Occipital lobe (tissue), 2 donors: ENCODE measurements around the gene CEP85. TPM values are rescaled to one million over a fixed set of nuclear protein-coding genes. Genes with fewer than 3 reads are reported as not detected.
"Not testable (repeated sequence)": the region's sequence is repeated elsewhere in the genome, so short reads cannot be mapped to it uniquely, and the experiment has no call there.

ENCODE experiments used
- DNase-seq: peaks from one replicate; lab custom pipeline; 2025; lab: John Stamatoyannopoulos, UW
- total RNA-seq: library from RNA; depleted of rRNA; stranded (reverse); fragments of >200 nt; gene quantifications from one replicate; pipeline ENCODE4 v1.2.3, GENCODE V29; 2014

The CEP85 gene
- total RNA-seq, 1 donor from 2014 or later: 11.5 TPM

GRCh38 chr1:26307966-26308899, 74.2 kb downstream of the CEP85 start:
- not testable (repeated sequence) for DNase-seq

DNA sequence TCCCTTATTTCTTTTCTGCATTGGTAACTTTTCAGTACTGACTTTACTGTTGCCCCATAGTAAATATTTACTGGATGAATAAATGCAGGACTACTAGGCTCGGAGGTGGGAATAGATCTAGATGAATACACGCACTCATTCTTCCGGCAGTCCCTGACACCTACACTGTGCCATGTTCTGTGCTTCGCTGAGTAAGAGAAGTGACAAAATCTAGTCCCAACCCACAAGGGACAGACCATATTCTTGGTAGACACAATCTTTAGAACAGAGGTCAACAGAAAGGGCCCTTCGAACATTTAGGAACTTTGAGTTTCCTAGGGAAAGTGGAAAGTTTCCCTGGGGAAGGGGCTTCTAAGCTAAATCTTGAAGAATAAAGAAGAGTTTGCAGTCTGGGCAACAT, 80.5 kb downstream of the CEP85 start:
- DNase-seq: no peak

GRCh38 chr1:26315874-26316850, 82.2 kb downstream of the CEP85 start:
- no peak for DNase-seq

GRCh38 chr1:26317146-26317545, 83.1 kb downstream of the CEP85 start:
- DNase-seq: no peak

GRCh38 chr1:26317612-26318337, 83.8 kb downstream of the CEP85 start, which contains the start of gene CD52:
Gene CD52 (plus strand): TSS chr1:26317958. CDS start chr1:26318018, 60 bp downstream.
- no peak for DNase-seq

DNA sequence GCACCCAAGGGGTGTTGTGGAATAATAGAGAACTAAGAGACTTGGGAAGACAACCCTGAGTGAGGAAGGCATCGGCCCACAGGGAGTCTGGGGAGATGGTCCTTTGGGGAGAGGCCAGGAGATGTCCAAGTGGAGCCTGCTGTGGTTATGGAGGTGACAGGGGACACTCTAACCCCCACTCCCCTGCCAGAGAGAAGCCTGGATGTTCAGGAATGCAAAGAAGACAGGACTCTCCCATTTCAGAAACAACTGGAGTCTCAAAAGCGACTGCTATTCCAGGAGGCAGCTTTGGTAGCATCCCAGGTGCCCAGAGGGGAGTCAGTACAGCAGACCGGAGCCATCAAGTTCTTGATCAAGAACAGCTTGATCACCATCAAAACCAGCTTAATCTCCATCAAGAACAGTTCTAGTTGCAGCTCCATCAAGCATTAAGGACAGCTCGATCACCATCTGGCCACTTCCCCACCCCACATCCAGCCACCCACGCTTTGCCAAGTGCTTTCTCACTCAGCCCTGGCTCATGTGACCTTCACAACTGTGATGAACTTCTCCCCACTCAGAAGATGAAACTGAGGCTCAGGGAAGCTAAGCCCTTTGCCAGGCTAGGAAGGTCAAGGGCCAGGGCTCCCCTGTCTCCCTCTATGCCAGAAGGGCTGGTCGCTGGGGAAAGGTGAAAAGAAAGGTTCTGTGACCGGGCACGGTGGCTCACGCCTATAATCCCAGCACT, 84.5 kb downstream of the CEP85 start:
- DNase-seq: no peak

GRCh38 chr1:26320896-26321295, 86.9 kb downstream of the CEP85 start:
- no peak for DNase-seq

- peak; percentile 89 for DNase-seq
These were observed 87.5 kb downstream of the CEP85 start for GRCh38 chr1:26321315-26322041.

GRCh38 chr1:26322042-26322331, 88.0 kb downstream of the CEP85 start:
- no peak for DNase-seq

DNA sequence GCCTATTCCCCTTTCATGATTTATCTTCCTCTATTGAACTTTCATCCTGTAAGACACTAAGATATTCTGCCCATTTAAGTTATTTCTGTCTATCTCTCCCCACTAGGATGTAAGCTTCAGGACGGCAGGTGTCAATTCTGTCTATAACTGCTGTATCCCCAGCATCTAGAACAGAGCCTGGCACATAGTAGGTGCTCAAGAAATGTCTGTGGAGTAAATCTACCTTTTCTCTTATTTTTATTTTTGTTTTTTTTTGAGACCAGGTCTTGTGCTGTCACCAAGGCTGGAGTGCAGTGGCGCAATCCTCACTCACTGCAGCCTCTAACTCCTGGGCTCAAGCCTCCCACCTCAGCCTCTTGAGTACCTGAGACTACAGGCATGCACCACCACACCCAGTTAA, 89.4 kb downstream of the CEP85 start:
- no peak for DNase-seq

DNA sequence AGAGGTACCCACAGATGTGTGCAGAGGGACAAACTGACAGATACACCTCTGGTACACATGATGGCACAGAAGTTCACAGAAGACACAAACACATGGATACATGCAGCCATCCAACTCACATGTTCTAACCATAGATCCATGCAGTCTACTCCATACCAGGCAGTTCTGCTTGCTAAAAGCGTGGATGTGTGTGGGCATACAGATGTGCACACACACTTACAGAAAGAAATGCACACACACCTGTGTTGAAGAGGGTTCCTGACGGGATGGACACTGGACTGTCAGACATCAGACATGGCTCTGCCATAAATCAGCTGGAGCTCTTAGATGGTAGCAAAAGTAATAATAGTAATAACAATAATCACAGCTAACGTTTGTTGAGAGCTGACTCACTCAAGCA, 90.5 kb downstream of the CEP85 start:
- no peak for DNase-seq

- no peak for DNase-seq
These were observed 94.0 kb downstream of the CEP85 start for GRCh38 chr1:26327956-26328362.

Other genes starting within 250 kb of the CEP85 start
- gene PAFAH2, start 236.1 kb upstream of the CEP85 start, total RNA-seq: 1.9 TPM
- 2.3 TPM for gene EXTL1, start 212.4 kb upstream of the CEP85 start, total RNA-seq
- not detected for gene SLC30A2, start 188.1 kb upstream of the CEP85 start, total RNA-seq
- 0.16 TPM for gene TRIM63, start 166.6 kb upstream of the CEP85 start, total RNA-seq
- gene PDIK1L, start 122.4 kb upstream of the CEP85 start, total RNA-seq: 93.6 TPM
- gene FAM110D, start 75.1 kb upstream of the CEP85 start, total RNA-seq: 0.47 TPM
- gene C1orf232, start 65.2 kb upstream of the CEP85 start, total RNA-seq: not detected
- gene ZNF593, start 64.3 kb upstream of the CEP85 start, total RNA-seq: 8.0 TPM
- not detected for gene ZNF593OS, start 62.4 kb upstream of the CEP85 start, total RNA-seq
- gene CNKSR1, start 56.7 kb upstream of the CEP85 start, total RNA-seq: 3.1 TPM
- not detected for gene CATSPER4, start 43.6 kb upstream of the CEP85 start, total RNA-seq
- 8.4 TPM for gene SH3BGRL3, start 45.9 kb downstream of the CEP85 start, total RNA-seq
- gene UBXN11, start 72.4 kb downstream of the CEP85 start, total RNA-seq: 5.0 TPM
- gene CD52, start 83.8 kb downstream of the CEP85 start, total RNA-seq: 1.1 TPM
- gene CRYBG2, start 119.9 kb downstream of the CEP85 start, total RNA-seq: 1.1 TPM
- not detected for gene ZNF683, start 138.6 kb downstream of the CEP85 start, total RNA-seq
- not detected for gene LIN28A, start 176.6 kb downstream of the CEP85 start, total RNA-seq
- 27.3 TPM for gene DHDDS, start 198.1 kb downstream of the CEP85 start, total RNA-seq
- gene HMGN2, start 238.2 kb downstream of the CEP85 start, total RNA-seq: 228 TPM